ENCODE results near the gene PDE4DIP.
A peak's percentile ranks its signal among the peaks of the same experiment; 100 is the strongest.
"Not testable (repeated sequence)": the region's sequence is repeated elsewhere in the genome, so short reads cannot be mapped to it uniquely, and the experiment has no call there.

The PDE4DIP gene

DNA sequence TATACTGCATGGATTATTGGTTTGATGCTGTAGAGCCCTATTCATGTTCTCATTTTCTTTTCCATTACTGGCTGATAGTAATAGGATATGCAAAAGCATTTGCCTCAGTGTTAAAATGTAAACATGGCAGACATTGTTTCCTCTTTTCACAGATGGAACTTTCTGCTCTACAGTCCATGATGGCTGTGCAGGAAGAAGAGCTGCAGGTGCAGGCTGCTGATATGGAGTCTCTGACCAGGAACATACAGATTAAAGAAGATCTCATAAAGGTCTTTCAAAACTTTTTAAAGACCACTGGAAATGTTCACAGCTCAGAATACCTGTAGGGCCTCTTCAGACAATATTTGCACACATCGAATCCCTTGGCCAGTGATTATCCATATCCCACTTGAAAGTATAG lies 133.6 kb downstream of the PDE4DIP start:
- not testable (repeated sequence) for DNase-seq

DNA sequence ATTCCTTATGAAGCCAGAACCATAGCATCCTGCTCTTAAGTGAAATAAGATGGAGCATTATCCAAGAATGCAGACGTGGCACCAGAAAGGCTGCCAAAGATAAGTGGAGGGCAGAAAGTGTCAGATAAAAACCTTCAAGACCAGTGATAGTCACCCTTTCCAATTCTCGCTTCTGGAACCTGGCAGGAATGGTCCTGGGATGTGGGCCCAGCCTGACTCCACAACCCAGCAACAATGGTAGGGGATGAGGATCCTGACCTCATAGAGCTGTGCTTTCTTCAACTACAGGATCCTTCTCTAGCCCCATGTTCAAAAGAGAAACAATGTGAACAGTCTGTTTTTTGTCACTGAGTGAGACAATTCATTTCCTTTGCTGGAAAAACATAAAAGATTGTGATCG lies 145.2 kb downstream of the PDE4DIP start:
- not testable (repeated sequence) for DNase-seq

DNA sequence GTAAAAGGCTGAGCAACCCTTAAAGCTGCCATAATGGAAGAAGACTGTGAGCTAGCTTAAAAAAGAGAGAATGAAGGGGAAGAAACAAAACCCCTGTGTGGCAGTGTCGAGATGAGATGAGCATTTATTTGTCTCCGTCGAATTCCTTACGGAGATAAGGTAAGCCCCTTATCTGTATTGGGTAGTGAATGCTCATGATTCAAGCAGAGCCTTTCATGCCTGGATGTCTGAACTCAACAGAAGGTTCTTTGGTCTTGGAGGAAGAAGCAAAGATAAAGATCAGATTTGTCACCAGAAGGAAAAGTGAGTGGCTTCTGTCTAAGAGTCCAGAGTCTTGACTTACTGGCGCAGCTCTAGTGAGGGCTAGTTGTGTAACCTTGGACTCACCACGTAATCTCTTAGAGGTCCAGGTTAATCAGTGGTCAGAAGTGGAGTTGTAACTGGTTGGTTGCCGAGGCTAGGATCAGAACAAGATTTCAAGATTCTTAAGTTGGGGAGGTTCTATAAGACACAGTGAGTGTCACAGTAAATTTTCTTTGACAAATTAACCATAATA lies 146.1 kb downstream of the PDE4DIP start:
- DNase-seq: not testable (repeated sequence)

DNA sequence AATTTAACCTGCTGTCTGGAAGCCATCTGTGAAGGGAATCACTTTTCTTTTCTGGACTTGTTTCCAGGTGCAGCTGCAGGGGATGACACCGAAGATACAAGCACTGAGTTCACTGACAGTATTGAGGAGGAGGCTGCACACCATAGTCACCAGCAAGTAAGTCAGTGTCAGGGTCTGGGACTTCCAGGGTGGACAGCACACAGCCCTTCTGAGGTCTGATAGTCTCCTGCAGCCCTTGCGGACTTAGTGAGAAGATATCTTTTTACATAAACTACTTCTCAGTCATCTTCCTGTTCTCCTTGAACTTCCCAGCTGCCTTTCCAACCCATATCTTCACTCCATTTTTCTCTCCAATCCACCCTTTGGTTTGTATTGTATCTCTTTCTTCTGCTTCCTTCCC lies 147.6 kb downstream of the PDE4DIP start:
- DNase-seq: not testable (repeated sequence)

DNA sequence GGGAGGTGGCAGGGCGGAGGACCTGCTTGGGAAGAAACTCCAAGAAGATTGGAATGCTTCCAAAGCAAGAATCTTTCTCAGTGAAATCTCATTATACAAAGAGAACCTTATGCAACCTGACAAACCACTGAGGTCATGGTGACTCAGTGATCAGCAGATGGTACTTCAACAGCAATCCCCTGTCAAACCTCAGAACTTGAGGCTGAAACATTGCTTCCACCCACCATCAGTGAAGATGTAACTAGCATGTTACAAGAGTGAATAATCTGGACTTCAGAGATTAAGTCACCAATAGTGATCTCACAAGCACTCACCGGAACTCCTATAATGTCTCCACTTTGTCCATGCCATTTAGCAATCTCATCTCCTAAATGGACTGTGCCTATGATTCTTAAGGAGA lies 148.1 kb downstream of the PDE4DIP start:
- not testable (repeated sequence) for DNase-seq

DNA sequence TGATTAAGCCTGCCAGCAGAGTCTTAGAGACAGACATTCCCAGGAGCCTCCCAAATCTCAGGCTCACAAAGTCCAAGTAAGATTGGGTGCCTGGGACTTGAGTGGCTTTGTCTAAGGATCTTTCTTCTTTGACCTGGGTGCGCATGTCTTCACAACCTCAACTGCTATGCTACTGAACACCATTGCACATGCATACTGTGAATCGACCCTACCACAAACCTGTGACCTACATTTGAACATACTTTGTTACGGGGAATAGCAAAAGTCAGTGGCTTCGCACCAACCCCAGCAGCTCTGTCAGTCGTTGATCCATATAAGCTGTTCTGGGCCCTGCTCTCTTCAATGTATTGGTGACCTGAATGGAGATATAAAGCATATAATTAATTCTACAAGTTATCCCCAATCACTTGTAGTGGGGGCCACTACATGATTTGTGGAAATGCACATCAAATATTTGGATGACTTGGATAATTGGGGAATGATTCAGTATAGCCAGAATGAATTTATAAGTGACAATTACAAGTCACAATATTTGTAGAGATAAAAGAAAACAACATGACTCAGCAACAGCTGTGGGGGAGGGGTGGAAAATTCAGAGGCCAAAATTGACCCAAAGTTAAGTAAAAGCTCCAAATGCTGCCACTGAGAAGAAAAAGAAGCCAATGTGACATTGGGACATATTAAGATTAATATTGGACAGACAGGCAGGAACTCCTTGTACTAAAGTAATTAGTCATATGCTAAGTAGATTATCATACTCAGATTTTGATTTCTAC lies 152.4 kb downstream of the PDE4DIP start:
- DNase-seq: not testable (repeated sequence)

DNA sequence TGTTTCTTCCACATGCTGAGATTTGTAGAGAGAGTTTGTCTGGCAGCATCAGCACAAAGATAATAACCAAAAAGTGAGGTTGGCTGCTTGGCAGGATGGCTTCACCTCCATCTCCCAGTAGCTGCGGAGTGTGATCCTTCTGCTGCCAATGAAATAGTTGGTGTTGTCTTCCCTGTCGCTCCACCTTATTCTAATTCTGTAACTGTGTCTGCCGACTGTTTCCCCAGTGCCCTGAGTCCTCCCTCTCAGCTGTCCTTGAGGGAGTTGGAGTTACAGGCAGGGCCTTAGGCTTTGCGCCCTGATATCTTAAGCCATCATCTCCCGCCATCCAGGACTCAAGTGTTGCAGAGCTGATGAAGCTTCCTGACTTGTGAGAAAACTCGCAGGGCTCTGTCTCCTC lies 153.2 kb downstream of the PDE4DIP start:
- DNase-seq: not testable (repeated sequence)

DNA sequence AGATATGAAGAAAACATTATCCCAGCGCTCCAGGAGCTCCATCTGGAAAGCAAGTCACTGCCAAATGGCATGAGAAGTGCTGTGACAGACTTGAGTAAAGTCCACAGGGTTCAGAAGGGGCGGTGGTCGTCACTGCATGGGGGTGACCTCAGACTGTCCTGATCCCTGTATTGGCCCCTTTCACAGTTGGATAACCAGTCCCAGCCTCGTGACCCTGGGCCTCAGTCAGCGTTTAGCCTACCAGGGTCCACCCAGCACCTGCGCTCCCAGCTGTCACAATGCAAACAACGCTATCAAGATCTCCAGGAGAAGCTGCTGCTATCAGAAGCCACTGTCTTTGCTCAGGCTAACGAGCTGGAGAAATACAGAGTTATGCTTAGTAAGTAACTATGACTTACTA lies 158.4 kb downstream of the PDE4DIP start:
- DNase-seq: not testable (repeated sequence)

DNA sequence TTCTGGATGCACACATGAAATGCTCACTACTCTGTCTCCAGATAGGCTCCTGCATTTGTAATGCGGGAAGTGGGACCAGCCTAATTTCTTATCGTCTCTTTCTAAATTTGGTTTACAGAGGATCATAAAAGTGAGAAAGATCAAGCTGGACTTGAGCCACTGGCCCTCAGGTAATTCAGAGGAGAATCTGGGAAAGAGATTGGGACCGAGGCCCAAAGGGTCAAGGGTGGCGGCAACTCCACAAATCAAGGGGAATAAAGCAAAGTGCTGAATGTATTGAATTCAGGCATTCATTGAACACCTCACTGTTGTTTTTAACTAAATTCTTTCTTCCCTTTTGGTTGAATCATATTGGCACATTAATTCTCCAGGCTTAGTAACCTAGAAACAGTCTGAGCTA lies 164.1 kb downstream of the PDE4DIP start:
- not testable (repeated sequence) for DNase-seq

DNA sequence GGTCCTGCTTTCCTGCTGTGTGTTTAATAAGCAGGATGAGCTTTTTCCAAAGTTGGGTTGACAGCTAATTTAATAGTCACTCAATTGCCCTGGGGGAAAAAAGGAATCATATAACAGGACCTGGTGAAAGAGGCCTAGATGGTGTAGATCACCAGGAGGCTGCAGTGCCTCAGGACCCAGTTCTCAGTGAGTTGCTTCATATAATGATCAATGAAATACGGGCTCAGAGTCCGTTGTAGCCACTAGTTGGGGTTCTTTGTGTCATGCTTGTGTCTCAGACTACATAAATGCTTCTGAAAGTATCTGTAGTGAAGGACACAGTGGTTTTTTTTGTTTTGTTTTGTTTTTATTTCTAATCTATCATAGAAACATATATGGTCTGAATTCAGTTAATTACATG lies 164.5 kb downstream of the PDE4DIP start:
- DNase-seq: not testable (repeated sequence)

DNA sequence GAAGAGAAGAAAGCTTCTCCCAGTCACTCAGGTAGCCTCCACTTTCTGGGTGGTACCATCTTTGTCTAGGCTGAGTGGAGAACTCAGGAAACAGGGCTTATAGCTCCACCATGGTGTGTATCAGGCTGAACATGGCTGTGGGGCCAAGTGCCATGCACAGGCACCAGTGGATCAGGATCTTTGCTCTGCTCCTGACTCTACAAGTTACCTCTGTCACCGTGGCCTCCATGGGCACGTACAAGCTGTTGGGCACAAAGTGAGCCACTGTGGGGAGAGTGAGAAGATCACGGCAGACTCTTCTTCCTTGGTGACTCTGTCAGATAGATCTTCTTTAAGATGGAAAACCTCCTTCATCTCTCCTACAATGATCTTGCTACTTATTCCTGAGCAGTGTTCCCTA lies 165.5 kb downstream of the PDE4DIP start:
- not testable (repeated sequence) for DNase-seq

DNA sequence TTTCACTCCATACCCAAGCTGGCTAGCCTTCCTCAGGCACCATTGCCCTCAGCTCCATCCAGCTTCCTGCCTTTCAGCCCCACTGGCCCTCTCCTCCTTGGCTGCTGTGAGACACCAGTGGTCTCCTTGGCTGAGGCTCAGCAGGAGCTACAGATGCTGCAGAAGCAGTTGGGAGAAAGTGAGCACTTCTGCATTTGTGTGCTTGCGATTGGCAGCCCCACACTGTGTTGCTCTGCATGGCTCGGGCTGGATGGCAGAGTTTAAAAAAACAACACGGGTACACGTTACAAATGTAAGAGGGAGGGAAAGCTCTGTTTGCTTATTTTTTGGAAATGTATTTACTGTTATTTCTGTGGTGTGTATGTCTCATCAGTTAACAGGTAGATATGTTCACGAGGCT lies 168.4 kb downstream of the PDE4DIP start:
- not testable (repeated sequence) for DNase-seq

DNA sequence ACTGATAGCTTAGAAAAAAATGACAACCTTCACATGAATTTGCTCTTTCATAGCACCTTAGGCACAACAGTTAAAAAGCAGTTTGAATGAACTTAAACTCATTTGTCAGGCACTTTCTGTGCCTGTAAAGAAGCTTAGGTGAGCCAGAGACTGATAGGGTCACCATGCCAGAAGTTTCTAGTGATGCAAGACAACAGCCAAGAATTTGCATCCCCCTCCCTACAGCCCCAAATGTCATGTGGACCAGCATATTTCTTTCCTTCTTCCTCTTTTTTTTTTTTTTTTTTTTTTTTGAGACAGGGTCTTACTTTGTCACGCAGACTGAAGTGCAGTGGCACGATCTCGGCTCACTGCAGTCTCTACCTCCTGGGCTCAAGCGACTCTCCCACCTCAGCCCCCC lies 169.3 kb downstream of the PDE4DIP start:
- not testable (repeated sequence) for DNase-seq

DNA sequence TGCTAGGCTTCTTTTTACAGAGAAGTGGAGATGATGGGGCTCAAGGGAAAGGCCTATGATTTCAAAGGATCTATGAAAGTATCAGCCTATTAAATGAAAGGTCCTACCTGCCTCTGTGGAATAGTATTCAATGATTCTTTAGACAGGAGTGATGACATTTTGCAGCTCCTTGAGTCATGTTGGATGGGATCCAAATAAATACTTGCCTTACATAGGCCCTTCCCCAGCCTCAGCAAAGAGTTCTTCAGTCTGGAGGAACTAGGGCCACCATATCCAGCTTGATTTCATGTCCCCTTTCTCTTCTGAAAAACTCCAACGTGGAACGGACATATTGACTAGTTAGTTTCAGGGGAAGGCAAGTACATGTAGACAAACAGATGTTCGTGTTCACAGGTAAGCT lies 171.3 kb downstream of the PDE4DIP start:
- not testable (repeated sequence) for DNase-seq

DNA sequence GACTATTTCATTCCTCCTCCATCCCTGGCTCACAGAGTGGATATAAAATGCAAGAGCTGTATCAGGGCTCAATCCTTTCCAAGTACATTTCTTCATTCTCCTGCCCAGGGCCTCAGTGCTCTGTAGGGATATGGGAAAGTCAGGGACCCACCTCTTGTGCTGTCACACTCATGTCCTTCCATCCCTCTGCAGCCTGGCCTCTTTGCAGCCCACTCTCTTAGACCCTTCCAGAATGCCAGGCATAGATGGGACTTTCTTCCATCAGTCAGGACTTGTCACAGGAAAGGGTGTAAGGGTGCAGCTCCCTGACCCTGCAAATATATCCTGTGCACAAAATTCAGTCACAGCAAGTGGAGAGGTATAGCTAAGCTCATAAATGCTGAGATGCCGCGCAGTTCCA lies 172.4 kb downstream of the PDE4DIP start:
- DNase-seq: not testable (repeated sequence)

DNA sequence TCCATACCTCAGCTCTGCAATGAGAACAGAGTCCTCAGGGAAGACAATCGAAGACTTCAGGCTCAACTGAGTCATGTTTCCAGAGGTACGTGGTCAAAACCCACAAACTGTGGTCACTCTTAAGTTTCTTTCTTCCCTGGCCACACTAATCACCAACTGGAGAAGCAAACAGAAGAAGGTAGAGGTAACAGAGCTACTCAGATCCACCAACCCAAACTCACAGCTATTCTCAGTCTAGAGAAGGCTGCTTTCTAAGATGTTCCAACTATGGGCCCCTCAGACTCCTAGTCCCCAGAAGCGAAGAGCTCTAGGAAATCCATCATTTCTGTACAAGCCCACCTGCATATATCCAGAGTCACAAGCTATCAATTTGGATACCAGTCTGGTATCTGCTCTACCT lies 174.3 kb downstream of the PDE4DIP start:
- not testable (repeated sequence) for DNase-seq

DNA sequence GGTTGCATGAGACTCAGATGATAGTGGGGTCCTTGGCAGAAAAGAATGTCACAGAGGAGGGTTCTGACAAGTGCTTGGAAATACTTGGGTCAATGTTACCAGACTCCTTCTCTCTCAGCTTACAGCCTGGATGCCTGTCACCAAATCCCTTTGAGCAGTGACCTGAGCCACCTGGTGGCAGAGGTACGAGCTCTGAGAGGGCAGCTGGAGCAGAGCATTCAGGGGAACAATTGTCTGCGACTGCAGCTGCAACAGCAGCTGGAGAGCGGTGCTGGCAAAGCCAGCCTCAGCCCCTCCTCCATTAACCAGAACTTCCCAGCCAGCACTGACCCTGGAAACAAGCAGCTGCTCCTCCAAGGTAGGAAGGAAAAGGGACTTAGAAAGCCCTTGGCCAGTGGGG lies 180.1 kb downstream of the PDE4DIP start:
- DNase-seq: not testable (repeated sequence)

DNA sequence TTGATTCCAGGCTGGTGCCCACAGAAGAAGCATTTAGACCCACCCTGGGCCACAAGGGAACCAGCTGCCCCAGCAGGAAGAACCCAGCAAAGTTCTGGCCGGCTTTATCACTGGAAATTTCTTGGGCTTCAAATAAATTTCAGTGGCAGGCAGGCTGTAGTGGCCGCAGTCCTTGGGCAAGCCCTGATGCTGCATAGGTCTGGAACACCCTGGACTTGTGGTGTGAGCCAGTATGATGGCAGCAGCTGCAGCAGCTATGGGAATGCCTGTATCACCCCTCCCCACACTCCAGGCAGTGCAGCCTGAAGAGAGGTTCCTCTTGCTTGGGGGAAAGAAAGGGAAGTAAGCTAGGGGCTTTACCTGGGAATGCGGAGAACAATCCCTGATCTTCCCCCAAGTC lies 189.7 kb downstream of the PDE4DIP start:
- not testable (repeated sequence) for DNase-seq

DNA sequence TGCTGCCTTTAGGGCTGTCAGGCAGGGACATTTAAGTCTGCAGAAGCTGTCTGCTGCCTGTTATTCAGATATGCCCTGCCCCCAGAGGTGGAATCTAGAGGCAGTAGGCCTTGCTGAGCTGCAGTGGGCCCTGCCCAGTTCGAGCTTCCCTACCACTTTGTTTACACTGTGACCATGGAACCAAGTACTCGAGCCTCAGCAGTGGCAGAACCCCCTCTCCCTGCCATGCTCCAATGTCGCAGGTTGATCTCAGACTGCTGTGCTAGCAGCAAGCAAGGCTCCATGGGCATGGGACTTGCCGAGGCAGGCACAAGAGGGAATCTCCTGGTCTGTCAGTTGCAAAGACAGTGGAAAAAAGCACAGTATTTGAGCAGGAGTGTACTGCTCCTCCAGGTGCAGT lies 198.8 kb downstream of the PDE4DIP start:
- DNase-seq: not testable (repeated sequence)

DNA sequence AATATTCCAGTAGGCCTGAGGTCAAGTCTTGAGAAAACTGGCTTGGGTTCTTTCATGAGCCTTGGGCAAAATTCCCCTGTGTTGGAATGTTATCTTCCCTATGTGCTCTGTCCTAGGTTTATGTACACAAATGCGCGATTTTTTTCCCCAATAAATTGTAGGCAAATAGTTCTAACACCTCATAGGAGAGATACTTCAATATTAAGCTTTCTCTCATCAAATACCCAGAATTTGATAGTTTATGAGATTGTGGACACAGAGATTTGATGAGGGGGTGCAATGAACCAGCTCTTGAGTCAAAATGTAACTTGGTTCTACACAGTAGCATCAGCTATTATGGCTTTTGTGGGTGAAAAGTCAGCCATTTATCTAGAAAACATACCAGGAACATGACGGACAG lies 220.4 kb downstream of the PDE4DIP start:
- peak; percentile 6 for DNase-seq

DNA sequence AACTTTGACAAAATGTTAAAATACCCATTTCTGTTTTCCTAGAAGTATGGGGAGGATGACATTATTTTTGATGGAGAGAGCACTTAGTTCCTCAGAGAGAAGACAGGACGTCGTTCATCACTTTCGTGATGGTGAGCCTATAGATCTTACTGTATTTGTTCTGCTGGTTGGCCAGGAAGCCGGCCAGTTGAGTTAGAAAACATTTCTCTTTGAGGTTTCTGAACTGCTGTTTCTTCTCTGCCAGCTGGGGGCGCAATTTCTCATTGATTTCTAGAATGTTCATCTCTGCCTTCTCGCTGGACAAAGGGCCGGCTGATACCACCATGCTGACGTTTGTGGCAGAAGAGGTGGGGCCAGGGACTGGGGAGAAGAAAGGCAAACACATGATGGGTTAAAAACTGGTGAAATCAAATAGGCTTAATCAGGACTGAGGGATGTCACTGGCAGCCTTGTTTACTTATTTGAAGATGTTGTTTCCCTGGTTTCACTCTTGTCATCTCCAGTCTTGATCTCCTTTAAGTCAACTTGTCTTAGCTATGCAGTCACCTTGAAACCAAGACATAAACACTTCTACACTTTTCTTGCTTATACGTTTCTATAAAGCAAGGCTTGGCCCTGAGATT lies 231.4 kb downstream of the PDE4DIP start:
- DNase-seq: not testable (repeated sequence)
